Measurements from ENCODE around the gene PLCG2.

The PLCG2 gene

GRCh38 chr16:81912395-81912794 lies 133.3 kb downstream of the PLCG2 start:
- TF ChIP-seq ZFX (IDR thresholded peaks at IDR 0.05; ENCODE audit: borderline replicate concordance), result no peak
- TF ChIP-seq CTCF (IDR thresholded peaks at IDR 0.05), result no peak
- no peak overlapping the region for H3K27ac ChIP-seq

DNA sequence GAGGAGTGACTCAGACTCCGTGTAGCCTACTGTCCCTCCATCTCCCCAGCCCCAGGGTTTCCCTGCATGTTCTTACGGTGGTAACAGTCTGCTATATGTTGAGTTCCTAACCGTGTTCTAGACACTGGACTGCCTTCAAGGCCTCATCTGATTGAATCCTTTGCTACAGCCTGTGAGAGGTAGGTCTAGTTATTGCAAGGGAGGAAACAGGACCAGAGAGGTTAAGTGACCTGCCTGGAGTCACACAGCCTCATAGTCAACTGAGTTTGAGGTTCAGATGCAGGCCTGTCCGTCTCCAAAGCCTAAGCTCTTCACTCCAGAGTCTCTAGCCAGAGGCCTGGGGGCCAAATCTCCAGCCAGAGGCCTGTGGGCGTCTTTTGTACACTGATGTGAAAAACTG lies 134.1 kb downstream of the PLCG2 start:
- no peak overlapping the region for H3K27ac ChIP-seq
- no peak for TF ChIP-seq CTCF (IDR thresholded peaks at IDR 0.05)
- no peak for TF ChIP-seq ZFX (IDR thresholded peaks at IDR 0.05; ENCODE audit: borderline replicate concordance)

DNA sequence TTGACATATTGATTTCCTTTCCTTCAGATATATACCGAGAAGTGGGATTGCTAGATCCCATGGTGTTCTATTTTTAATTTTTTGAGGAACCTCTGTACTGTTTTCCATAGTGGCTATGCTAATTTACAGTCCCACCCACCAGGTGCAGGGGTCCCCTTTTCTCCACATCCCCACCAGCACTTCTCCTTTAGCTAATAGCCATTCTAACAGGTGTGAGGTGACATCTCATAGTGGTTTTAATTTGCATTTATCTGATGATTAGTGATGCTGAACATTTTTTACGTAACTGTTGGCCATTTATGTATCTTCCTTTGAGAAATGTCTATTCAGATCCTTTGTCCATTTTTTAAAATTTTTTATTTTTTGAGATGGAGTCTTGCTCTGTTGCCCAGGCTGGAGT lies 138.3 kb downstream of the PLCG2 start:
- TF ChIP-seq ZFX (IDR thresholded peaks at IDR 0.05; ENCODE audit: borderline replicate concordance) (no peak), CTCF (IDR thresholded peaks at IDR 0.05) (no peak)
- H3K27ac ChIP-seq, result no peak overlapping the region

DNA sequence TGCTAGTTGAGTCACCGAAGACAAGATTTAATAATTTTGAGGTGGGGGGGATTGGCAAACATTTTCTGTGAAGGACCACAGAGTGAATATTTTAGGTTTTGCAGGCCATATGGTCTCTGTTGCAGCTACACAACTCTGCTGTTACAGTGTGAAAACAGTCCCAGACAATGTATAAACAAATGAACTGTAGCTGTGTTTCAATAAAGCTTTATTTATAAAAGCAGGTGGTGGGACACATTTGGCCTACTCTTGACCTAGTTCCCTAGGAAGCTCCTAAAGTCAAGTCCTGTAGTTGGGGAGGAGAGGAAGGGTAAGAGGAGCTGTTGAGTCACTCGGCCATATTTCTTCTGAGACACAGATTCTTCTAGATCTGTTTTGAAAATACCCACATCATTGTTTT lies 139.8 kb downstream of the PLCG2 start:
- H3K27ac ChIP-seq, result no peak overlapping the region
- TF ChIP-seq CTCF (IDR thresholded peaks at IDR 0.05), result no peak
- no peak for TF ChIP-seq ZFX (IDR thresholded peaks at IDR 0.05; ENCODE audit: borderline replicate concordance)

DNA sequence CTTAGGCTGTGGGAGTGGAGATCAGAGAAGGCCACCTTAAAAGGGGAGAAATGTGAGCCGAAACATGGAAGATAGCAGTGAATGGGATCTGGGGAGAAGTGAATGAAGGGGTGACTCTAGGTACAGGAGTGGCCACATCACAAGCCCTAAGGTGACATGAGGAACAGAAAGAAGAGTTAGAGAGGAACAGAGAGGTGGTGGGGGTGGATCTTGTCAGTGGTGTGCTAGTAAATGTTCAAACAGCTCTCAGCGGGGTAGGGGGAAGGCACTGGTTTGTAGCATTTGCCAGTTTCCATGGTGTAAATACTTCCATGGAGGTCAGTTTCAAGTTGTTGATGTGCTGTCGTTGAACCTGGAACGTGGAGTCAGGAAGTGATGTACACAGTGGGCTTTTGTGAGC lies 141.4 kb downstream of the PLCG2 start:
- no peak overlapping the region for H3K27ac ChIP-seq
- TF ChIP-seq CTCF (IDR thresholded peaks at IDR 0.05), result no peak
- no peak for TF ChIP-seq ZFX (IDR thresholded peaks at IDR 0.05; ENCODE audit: borderline replicate concordance)

DNA sequence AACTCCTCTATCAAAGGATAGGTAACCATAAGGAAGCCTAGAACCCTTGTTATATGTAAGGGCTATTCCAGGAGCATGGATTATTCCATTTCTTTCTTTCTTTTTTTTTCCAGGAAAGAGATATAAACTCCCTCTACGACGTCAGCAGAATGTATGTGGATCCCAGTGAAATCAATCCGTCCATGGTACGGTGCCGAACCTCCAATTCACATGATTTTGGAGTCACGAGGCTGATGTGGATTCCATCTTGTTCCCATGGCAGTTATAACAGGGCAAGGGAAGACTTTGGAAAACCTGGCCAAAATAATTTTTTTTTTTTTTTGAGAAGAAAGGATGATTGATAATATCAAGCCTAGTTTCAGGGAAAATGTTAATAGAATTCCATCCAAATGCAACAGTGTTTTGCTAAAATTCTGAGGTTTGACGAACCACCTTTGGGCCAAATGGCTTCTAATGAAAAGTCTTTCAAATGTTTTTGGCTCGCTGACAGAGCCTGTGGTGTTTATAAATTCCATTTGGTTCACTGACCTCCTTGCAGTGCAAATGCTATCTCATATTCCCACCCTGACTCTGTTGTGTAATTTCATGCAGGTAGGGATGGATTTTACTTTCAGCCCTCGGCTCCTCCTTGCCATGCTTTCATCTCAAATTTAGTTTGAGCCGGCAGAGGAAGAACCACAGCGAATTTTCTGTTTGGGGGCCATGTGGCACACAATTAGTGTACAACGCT lies 142.2 kb downstream of the PLCG2 start:
- H3K27ac ChIP-seq, result no peak overlapping the region
- no peak for TF ChIP-seq ZFX (IDR thresholded peaks at IDR 0.05; ENCODE audit: borderline replicate concordance)
- no peak for TF ChIP-seq CTCF (IDR thresholded peaks at IDR 0.05)

DNA sequence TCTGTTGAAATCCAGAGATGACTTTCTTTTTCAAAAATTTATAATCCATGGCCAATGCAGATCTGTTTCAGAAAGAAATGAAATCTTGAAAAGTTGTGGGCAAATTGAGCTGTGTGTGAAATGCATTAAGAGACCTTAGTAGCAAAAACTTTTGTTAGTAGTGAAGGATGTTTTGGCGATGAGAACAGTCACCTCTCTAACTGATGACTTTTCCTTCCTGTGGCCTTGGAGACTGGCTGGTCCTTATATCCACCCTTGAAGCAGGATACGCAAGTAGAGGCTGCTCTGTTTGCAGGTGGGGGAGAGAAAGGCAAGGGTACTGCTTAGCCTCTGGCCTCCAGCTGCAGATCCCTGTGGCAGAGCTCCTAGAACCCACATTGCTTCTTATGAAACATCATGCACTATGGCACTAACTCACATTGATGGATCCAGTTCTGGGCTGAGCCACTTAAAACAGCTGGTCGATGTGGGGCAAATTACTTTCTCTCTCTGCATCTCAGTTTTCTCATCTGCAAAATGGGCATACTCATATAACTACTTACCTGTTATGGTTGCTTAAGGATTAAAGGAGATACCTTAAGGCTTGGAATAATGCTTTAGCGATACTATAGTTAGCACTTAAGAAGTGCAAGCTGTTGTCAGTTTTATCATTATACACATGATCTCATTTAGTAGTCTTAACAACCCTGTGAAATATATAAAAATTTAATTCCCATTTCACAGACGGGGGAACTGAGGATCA lies 142.9 kb downstream of the PLCG2 start:
- TF ChIP-seq ZFX (IDR thresholded peaks at IDR 0.05; ENCODE audit: borderline replicate concordance) (no peak), CTCF (IDR thresholded peaks at IDR 0.05) (no peak)
- no peak overlapping the region for H3K27ac ChIP-seq
